ENCODE data around the gene APBB2.

APBB2 gene

GRCh38 chr4:41192136-41192535, 22.2 kb downstream of the APBB2 start:
- DNase-seq (ENCODE audit: insufficient read length, low spot score) (no peak), FAIRE-seq (no peak)
- no peak for TF ChIP-seq CTCF (IDR thresholded peaks at IDR 0.05; ENCODE audit: insufficient read depth, missing control alignments)

- TF ChIP-seq CTCF (IDR thresholded peaks at IDR 0.05; ENCODE audit: insufficient read depth, missing control alignments) = no peak
- no peak for FAIRE-seq
- DNase-seq (ENCODE audit: insufficient read length, low spot score) = no peak
Observed at GRCh38 chr4:41189666-41190065, 24.7 kb downstream of the APBB2 start.

GRCh38 chr4:41189076-41189475, 25.3 kb downstream of the APBB2 start:
- FAIRE-seq = no peak
- no peak for DNase-seq (ENCODE audit: insufficient read length, low spot score)
- no peak for TF ChIP-seq CTCF (IDR thresholded peaks at IDR 0.05; ENCODE audit: insufficient read depth, missing control alignments)

- no peak for FAIRE-seq
- no peak for TF ChIP-seq CTCF (IDR thresholded peaks at IDR 0.05; ENCODE audit: insufficient read depth, missing control alignments)
- no peak for DNase-seq (ENCODE audit: insufficient read length, low spot score)
Observed at GRCh38 chr4:41185614-41186592, 28.4 kb downstream of the APBB2 start.

DNA sequence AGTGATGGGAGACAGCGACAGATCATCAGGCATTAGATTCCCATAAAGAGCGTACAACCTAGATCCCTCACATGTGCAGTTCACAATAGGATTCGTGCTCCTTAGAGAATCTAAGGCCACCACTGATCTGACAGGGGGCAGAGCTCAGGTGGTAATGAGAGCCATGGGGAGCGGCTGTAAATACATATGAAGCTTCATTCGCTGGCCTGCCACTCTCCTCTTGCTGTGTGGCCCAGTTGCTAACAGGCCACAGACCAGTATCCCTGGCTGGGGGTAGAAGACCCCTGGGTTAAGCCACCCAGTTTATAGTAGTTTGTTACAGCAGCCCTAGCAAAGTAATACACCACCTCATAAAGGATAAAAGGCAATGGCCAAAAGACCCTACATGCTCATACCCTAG, 30.3 kb downstream of the APBB2 start:
- DNase-seq (ENCODE audit: insufficient read length, low spot score) (no peak), FAIRE-seq (no peak)
- TF ChIP-seq CTCF (IDR thresholded peaks at IDR 0.05; ENCODE audit: insufficient read depth, missing control alignments) = no peak

DNA sequence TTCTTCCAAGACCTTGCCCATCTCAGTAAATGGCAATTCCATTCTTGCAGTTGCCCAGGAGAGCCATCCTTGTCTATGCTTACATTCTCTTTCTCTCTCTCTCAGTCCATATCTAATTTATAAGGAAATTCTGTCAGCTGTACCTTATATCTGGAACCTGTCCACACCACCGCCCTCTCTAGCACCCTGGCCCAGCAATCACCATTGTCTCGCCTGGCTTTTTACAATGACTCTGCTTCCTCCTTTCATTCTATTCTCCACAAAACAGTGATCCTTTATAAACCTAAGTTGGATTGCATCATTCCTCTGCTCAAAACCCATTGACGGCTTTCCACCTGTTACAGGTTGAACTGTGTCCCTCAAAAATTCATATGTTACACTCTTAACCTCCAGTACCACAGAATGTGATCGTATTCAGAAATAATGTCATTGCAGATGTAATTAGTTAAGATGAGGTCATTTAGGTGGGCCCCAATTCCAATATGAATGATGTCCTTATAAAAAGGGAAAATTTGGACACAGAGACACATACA, 31.3 kb downstream of the APBB2 start:
- FAIRE-seq (no peak), DNase-seq (ENCODE audit: insufficient read length, low spot score) (no peak)
- no peak for TF ChIP-seq CTCF (IDR thresholded peaks at IDR 0.05; ENCODE audit: insufficient read depth, missing control alignments)

DNA sequence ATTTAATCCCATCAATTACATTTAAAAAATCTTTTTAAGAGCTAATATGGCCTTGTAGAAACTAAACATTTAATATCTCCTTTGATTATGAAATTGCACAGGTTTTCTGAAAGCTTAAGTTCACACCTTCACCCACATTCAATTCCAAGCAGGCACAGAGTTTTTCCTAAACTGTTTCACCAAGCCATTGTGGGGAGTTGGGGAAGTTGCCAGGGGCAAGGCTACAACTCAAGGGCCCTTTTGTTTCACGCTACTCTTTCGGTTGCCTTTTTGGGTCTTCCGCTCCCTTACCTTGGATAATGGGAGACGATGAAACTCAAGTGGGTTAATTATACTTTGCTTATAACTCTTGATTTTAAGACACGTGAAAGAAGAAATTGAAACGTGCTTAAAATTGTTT, 33.3 kb downstream of the APBB2 start:
- no peak for DNase-seq (ENCODE audit: insufficient read length, low spot score)
- no peak for TF ChIP-seq CTCF (IDR thresholded peaks at IDR 0.05; ENCODE audit: insufficient read depth, missing control alignments)
- no peak for FAIRE-seq

All from D721Med (cell line).